Measurements from ENCODE around the gene POC1B. TPM values are rescaled to one million over a fixed set of nuclear protein-coding genes. Genes with fewer than 3 reads are reported as not detected.

POC1B gene
- total RNA-seq = 17.2 and 22.9 TPM in 2 replicates

GRCh38 chr12:89525824-89526770 lies at the start of gene POC1B:
POC1B (minus strand) TSS chr12:89526047; CDS start chr12:89525895, 152 bp downstream.

GRCh38 chr12:89524541-89525304 lies 1.1 kb downstream of the POC1B start, which contains the start of gene GALNT4:
GALNT4 (minus strand) TSS chr12:89524796; CDS start chr12:89524549, 247 bp downstream.

Small RNA genes lying within 50 kb of the gene (small RNA-seq; reads per million reads assigned to genes)
- gene AC025034.2 (not detected), gene POC1B-GALNT4 (not detected)

Other genes starting within 250 kb of the POC1B start
- 11.0 and 45.2 TPM in 2 replicates for gene DUSP6, start 173.5 kb downstream of the POC1B start, total RNA-seq
- gene GALNT4, start 1.3 kb downstream of the POC1B start, total RNA-seq = 23.3 and 31.1 TPM in 2 replicates
- gene ATP2B1, start 182.8 kb upstream of the POC1B start, total RNA-seq = 58.8 and 79.2 TPM in 2 replicates